Activated T-cell treated with anti-CD3 and anti-CD28 coated beads for 24 hours (primary cell): Measurements from ENCODE around the gene ANKRD53.
A peak's percentile ranks its signal among the peaks of the same experiment; 100 is the strongest.

Experiments
- DNase-seq: peaks from one replicate; pipeline ENCODE4 v3.0.0-alpha.2; 2020; ENCODE audit warnings: low read depth

The ANKRD53 gene

DNA sequence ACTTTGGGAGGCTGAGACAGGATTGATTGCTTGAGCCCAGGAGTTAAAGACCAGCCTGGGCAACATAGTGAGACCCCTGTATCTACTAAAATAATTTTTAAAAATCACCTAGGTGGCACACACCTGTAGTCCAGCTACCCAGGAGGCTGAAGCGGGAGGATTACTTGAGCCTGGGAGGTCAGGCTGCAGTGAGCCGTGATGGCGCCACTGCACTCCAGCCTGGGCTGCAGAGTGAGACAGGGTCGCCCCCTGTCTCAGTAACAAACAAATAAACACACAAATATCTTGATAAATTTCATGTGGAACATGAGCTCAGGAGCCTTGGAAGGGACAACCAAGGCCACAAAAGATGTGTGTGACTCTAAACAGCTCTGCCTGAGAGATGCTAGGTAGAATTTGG lies 11.7 kb upstream of the ANKRD53 start:
- DNase-seq, result no peak

DNA sequence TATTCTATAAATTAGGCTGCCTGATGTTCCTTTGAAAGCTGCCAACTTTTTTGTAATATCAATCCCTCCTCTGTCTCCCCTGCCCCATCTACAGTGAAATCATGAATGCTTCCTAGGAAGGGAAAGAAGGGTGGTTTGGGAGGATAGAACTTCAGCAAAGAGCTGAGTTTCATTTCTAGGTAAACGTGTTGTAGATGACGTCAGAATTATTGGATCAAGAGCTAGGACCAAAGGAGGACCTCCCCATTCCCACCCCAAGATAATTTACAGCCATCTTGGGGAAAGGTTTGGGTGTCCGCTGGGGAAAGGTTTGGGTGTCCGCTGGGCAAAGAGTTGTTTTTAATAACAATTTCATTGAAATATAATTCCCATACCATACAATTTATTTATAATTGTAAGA lies 11.2 kb upstream of the ANKRD53 start:
- no peak for DNase-seq

DNA sequence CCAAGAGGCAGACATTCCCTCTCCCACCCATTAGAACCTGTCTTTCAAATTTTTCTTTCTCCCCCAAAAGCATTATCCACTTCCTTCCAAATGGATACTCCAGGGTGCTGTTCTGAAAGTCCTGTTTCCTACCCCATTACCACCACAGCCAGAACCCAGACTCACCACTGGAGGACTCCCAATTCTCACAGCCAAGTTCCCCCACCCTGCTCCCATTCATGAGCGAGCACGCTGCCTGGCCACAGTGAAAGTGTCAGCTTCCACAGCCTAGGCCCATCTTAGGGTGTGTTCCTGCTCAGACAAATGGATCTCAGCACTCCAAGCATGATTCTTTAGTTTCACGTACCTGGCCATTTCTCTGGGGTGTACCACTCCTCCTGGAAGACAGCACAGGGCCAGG lies 3.8 kb upstream of the ANKRD53 start:
- no peak for DNase-seq

DNA sequence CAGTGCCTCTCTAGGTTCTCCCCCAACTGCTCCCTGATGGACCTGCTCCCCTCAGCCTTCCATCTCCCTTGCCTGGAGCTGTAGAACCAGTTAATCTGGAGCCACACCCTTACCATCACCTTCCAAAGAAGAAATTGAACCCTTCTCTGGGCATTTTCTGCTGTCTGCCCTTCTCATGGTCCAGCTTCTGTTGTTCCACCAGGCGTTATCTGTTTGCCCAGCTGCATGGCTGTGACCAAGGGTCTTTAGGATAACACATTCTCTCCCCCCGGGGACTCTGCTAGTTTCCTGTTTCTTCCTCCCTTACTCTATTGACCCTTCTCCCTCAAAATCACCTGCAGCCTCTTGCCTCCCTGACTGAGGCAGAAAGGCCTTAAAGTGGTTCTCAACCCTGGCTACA lies 3.2 kb upstream of the ANKRD53 start:
- DNase-seq, result no peak

- no peak for DNase-seq
These were observed 725 bp upstream of the ANKRD53 start for GRCh38 chr2:70977605-70978205.

GRCh38 chr2:70979180-70979488 lies 704 bp downstream of the ANKRD53 start:
- DNase-seq, result no peak

GRCh38 chr2:70979626-70980025 lies 1.2 kb downstream of the ANKRD53 start:
- DNase-seq, result no peak

GRCh38 chr2:70981421-70981820 lies 3.0 kb downstream of the ANKRD53 start:
- no peak for DNase-seq

- no peak for DNase-seq
These were observed 3.7 kb downstream of the ANKRD53 start for GRCh38 chr2:70981866-70982810.

DNA sequence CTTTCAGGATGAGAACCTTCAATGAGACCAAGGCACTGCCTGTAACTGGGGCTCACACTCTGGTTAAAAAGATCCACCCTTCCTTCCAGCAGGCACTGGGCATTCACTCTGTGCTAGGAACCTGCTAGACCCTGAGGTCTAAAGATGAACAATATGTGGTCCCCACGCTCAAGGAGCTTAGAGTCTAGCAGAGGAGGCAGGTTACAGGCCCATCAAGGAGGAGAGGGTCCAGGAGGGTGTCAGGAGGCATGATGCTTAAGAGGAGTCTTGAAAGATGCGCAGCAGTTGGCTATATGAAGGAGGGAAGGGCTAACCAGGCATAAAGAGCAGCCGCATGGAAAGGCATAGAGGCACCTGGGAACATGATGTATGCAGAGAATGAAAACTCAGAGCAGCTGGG lies 4.5 kb downstream of the ANKRD53 start:
- DNase-seq, result no peak

DNA sequence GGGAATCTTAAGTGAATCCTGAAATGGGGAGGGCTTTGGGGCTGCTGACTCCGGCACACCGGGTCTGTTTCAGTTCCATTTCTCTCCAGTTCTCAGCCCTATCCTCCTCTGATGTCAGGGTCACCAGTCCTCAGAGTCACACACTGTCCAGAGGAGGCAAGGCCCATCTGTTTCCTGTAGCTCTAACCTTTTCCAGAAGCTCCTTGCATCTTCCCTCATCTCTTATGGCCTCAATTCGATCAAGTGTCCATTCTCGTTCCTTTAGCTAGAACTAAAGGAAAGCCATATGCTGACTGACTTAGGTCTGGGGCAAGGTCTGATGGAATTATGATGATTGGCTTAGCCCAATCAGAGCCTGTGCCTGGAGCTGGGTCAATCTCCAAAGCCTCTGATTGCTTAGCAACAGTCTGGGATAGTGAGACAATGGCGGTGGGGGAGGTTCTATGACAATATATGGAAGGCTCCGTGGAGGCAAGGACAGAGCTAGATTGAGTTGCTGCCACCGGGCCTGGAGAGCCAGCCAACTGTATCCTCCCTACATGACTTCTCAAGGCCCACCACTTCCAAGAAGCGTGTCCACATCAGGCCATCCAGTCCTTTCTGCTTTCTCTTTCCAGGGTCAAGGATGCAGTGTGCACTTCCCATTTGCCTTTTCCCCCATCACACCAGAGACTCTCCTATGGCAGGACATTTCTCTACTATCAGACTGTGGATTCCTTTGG lies 5.2 kb downstream of the ANKRD53 start:
- DNase-seq, result no peak

- DNase-seq, result no peak
These were observed 5.8 kb downstream of the ANKRD53 start for GRCh38 chr2:70984228-70984575.

- peak; percentile 75 for DNase-seq
These were observed 6.3 kb downstream of the ANKRD53 start for GRCh38 chr2:70984576-70985282.

- no peak for DNase-seq
These were observed 6.9 kb downstream of the ANKRD53 start for GRCh38 chr2:70985283-70985688.

- no peak for DNase-seq
These were observed 7.5 kb downstream of the ANKRD53 start for GRCh38 chr2:70985956-70986355.

DNA sequence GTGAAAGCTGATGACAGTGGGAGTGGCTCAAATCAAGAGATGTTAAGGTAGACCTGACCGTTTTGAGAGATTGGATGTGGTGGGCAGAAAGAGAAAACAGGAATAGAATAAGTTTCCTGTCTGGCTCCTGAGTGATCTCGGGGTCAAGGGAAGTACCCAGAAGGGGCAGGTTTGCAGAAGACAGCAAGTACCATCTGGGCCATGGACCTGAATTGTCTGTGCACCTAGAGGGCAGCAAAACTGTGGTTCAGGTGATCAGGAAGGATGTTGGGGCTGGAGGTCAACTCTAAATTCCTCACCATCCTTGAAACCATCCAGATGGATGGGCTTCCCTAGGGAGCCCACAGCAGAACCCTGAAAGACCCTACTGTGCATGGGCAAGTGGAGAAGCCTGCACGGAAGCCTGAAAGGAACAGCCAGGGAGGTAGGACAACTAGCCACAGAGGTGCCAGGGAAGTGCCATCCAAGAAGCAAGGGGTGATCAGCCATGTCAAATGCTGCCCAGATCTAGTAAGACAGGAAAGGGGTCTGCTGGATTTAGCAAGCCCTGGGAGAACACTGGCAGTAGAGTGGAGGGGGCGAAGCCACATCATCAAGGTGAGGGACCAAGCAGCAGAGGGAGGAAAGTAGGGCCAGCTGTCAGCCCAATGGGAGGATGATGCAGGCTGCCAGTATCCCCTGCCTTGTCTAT lies 8.2 kb downstream of the ANKRD53 start:
- no peak for DNase-seq

DNA sequence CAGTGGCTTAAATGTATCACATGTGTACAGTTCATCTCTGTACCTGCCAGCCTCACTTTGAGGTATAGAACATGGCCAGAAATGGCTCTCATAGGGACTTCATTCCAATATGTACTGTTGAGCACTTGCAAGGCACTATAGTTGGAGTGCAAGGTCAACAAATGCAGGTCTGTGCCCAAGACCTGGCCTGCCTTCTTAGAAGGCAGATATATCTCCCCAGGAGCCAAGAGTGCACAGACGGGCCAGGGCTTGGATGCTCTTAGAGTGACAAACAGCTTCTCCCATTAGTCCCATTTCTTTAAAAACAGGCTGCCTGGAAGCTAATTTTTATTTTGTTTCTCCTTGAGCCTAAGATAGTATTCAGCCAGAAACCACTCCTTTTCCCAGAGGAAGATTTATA lies 9.0 kb downstream of the ANKRD53 start:
- DNase-seq, result no peak

DNA sequence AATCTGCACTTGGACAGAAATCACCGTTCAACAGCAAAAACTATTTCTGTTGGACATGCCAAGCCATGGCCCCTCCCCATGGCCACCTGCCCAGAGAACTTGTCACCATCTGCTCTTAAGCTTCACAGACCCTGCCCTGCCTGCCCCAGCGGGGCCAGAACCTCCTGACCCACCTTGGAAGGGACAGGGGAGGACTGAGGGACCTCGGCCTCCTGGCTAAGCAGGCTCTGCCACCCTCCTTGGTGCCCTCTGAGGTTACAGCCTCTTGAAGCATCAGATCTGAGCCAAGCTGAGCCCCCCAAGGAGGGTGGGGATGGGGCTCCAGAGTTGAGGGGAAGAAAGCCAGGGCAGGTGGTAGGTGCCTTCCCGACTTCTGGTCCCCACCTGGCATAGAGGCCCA lies 9.7 kb downstream of the ANKRD53 start:
- no peak for DNase-seq

- no peak for DNase-seq
These were observed 10.6 kb downstream of the ANKRD53 start for GRCh38 chr2:70988726-70989648.

DNA sequence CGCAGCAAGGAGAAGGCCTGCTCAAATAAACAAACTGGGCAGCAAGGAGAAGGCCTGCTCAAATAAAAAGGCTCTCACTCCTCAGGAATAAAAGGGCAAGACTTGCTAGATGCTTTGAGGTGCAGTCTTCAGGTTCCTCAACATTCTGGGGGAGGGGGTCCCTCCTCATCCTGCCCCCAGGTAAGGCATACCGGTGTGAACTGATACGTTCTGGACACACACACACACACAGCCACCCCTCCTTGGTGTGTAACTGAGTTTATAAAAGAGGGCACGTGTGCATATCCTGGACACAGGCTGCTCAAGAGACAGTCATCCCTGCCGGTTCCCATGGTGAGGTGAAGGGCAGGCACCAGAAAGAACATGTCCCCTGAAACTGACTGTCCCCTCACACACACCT lies 11.8 kb downstream of the ANKRD53 start:
- DNase-seq, result no peak

- DNase-seq, result no peak
These were observed 12.7 kb downstream of the ANKRD53 start for GRCh38 chr2:70991142-70991541.
